HG02870 (cell line): ENCODE measurements around the gene ACIN1.

Experiments
- ATAC-seq: cut with Tn5 transposase; IDR thresholded peaks from one replicate; pipeline ENCODE4 v1.9.1; 2021; ENCODE audit warnings: mild to moderate bottlenecking, moderate library complexity; ENCODE audit not compliant: unreplicated experiment

Gene ACIN1, protein sequence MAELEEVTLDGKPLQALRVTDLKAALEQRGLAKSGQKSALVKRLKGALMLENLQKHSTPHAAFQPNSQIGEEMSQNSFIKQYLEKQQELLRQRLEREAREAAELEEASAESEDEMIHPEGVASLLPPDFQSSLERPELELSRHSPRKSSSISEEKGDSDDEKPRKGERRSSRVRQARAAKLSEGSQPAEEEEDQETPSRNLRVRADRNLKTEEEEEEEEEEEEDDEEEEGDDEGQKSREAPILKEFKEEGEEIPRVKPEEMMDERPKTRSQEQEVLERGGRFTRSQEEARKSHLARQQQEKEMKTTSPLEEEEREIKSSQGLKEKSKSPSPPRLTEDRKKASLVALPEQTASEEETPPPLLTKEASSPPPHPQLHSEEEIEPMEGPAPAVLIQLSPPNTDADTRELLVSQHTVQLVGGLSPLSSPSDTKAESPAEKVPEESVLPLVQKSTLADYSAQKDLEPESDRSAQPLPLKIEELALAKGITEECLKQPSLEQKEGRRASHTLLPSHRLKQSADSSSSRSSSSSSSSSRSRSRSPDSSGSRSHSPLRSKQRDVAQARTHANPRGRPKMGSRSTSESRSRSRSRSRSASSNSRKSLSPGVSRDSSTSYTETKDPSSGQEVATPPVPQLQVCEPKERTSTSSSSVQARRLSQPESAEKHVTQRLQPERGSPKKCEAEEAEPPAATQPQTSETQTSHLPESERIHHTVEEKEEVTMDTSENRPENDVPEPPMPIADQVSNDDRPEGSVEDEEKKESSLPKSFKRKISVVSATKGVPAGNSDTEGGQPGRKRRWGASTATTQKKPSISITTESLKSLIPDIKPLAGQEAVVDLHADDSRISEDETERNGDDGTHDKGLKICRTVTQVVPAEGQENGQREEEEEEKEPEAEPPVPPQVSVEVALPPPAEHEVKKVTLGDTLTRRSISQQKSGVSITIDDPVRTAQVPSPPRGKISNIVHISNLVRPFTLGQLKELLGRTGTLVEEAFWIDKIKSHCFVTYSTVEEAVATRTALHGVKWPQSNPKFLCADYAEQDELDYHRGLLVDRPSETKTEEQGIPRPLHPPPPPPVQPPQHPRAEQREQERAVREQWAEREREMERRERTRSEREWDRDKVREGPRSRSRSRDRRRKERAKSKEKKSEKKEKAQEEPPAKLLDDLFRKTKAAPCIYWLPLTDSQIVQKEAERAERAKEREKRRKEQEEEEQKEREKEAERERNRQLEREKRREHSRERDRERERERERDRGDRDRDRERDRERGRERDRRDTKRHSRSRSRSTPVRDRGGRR

DNA sequence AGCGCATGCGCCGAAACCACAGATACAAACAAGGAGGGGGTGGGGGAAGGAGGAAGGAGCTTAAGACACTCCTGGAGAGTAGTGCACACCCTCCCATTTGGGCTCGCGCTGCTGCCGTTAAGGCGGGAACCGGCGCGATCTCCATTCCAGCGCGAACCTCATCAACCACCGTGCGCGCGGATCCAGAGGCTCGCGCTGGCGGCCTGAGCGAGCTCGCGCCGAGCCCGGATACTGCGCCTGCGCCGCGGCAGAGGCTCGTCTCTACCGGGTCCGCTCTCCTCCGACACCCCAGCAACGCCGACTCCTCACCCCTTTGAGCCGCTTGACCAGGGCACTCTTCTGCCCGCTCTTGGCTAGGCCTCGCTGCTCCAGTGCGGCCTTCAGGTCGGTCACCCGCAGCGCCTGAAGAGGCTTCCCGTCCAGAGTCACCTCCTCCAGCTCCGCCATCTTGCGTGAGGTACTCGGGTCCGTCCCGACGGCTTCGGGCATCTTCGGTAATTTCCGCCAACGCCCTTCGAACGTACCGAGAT lies at the start of gene ACIN1:
Gene ACIN1, minus strand, starts transcription at position 471 of the 530 bp plus-strand sequence. Its CDS starts 24 bp downstream, at position 447.
- ATAC-seq = peak; percentile 29

DNA sequence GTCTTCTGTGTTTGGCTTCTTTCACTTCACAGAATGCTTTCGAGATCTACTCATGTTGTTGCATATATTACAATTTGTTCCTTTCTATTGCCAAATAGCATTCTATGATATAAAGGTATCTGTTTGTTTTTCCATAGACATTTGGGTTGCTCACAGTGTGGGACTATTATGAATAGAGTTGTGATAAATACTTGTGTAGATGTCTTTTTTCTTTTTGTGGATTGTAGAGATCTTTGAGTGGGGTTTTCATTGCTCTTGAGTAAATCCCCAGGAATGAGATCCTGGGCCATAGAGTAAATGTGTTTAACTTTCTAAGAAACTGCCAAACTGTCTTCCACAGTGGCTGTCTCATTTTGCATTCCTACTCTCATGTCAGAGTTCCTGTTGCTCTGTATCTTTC lies 49.0 kb upstream of the ACIN1 start:
- no peak for ATAC-seq

DNA sequence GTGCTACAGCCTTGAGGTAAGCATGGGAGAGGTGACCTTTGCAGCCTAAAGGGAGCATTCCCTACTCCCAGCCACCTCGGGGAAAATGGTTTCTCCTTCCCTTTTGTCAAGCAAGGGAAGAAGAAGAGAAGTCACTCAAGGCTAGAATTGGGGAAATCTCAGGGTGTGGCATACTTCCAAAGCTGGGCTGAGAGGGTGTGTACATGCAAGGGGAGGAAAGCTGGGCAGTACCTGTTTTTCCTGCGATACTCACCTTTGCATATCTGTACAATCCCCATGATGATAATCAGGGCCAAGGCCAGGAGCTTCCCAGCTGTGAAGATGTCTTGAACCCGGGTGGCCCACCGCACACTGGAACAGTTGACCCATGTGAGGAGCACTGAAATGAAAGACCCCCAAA lies 47.9 kb upstream of the ACIN1 start:
- no peak for ATAC-seq

DNA sequence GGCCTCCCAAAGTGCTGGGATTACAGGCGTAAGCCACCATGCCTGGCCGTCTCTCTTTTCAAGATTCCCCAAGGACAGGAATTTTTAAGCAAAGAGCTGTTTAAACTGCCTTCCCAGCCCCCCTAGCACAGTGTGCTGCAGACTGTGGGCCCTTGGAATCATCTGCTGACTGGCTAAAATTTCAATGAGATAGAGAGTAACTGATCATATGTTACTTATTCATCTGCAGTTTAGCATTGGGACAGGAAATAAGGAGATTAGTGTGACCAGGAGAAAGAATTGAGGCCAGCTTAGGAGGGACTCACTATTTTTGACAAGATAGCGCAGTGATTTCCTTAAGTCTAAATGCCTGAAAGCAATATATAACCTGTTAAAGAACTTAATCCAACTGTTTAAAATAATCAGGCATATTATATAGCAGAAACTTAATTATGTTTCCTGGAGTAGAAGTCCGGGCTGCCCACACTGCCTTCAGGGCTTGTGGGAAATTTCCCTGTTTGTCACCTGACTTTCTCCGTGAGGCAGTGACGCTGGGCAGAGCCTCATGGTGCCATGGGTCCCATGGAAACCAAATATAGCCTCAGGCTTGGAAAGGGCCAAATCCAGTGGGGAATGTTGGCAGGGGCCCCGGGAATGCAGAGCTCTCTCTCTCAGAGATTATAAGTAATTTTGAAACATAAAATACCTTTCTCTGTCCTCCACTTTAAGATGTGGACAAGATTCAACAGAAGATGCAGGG lies 46.9 kb upstream of the ACIN1 start:
- no peak for ATAC-seq

DNA sequence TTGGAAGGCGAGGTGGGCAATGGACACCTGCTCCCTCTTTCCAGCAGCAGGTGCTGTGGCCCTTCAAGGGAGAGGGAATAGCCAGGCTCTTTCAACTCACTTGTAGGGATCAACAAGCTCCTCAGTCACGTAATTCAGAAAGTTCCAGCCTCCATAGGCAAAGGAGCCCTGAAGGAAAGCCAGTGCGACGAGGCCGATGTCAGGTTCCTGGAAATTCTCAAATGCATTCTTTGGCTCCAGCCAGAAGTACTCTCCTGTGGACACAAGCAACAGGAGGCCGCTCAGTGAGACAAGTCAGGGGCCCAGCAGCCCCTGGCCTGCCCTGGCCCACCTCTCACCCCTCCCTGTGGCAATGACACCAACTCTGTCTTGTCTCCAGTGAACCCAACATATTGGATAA lies 45.4 kb upstream of the ACIN1 start:
- no peak for ATAC-seq

DNA sequence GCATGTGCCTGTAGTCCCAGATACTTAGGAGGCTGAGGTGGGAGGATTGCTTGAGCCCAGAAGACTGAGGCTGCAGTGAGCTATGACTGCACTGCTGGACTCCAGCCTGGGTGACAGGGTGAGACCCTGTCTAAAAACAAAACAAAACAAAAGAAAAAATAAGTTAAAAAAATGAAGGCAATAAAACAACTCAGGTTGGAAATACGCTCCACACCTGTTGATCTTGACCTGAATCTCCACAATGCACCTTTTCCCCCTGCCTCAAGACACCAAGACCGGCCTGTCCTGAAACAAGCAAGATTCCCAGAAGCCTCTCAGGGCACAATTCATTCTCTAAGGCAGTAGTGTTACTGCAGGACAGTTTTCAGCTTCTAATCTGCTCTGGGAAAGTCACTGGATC lies 44.9 kb upstream of the ACIN1 start:
- ATAC-seq = no peak

DNA sequence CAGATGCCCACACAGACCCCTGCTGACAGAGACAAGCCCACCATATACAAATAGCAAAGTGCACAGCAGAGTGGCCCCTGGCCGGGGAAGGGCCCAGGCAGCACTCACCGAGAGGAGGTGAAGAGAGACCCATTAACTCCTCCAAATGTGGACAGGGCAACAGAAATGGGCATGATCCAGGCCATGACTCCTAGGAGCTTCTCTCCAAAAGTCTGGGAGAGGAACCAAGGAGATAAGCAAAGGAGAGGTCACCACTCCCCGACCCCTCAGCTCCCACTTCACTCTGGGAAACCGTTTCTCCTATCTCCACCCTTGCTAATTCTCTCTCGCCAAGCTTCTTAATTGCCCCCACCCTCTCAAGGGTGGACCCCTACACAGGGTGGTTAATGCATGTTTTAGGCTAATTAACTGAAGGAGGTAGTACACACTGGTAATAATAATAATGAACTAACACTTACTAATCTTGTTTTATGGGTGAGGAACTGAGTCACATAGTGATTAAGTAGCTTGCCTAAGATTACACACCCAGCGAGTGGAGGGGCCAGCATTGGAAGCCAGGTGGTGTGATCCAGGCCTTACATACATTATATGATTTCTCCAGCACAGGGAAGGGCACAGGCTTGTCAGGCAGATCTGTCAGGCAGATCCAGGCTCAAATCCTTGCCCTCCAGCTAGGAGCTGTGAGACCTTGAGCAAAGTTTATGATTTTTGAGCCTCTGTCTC lies 43.0 kb upstream of the ACIN1 start:
- ATAC-seq = no peak

DNA sequence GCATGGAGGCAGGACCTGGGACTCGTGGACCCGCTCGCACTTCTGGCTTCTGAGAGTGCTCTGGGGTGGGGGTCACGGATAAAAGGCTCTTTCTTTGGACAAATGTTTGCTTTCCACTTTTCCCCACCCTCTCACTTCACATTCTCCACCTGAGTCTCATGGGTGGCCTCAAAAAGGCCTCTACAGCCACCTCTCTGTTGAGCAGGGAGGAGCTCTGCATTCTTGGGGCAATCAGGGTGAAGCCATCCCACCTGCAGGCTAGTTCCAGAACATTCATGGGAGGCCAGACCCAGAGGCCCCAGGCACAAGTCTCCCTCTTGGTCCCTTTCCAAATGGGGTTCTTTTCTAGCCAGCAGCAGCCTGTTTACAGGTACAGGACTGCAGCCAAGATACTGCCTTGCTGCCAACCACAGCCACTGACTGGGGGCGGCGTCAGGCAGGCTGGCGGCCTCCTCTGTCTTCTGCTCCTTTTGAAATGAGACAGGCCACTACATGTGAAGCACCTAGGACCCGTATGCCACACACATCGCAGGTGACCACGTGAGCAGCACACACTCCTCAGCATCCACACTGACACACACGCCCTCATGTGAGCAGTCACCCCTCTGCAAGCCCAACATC lies 42.4 kb upstream of the ACIN1 start:
- ATAC-seq = no peak

DNA sequence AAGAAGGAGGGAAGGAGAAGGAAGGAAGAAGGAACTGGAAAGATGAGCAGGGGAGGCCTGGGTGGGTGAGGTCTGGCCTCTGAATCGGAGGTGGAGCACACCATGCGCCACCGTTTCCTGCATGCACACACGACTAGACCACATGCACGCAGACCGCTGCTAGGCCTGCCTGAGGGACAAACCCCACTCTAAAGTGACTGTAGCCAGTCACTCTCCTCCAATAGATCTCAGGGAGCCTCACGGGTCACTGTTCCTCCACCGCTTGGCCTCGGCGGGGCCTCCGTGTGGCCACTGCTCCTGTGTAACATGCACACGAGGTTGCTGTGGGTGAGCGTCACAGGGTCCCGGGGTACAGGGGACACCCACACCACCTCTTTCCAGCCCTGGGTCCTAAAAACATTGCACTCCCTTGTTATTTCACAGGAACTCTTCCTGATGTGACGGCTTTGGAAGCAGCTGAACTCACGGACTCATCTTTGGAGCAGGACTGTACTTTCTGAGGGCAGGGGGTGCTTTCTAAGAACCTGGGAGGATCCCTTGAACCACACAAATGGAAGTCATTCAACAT lies 41.7 kb upstream of the ACIN1 start:
- no peak for ATAC-seq

DNA sequence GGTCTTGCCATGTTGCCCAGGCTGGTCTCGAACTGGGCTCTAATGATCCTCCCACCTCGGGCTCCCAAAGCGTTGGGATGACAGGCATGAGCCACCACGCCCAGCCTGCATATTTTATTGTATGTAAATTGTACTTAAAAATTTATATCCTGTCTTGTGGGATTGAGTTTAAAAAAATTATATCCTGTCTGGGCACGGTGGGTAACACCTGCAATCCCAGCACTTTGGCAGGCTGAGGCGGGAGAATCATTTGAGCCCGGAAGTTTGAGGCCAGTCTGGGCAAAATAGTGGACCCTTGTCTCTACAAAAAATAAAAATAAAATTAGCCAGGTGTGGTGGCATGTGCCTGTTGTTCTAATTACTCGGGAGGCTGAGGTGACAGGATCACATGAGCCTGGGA lies 38.0 kb upstream of the ACIN1 start:
- ATAC-seq = no peak

DNA sequence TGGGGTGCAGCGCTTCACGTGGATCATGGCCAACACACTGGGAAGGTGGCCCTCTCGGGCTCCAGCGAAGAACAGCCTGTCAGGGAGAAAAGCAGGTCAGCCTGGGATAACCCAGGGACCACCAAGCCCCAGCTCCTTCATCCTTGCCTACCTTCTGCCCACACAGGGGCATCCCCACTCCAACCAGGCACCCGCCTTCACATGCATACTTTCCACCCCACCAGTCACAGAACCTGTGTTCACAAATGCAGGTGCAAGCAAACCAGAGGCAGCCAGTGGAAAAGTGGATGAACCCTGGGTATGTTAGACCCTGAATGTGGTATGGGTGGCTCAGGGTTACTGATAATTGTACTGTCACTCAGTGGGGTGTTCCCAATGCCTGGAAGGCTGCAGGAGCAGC lies 36.5 kb upstream of the ACIN1 start:
- ATAC-seq = no peak

DNA sequence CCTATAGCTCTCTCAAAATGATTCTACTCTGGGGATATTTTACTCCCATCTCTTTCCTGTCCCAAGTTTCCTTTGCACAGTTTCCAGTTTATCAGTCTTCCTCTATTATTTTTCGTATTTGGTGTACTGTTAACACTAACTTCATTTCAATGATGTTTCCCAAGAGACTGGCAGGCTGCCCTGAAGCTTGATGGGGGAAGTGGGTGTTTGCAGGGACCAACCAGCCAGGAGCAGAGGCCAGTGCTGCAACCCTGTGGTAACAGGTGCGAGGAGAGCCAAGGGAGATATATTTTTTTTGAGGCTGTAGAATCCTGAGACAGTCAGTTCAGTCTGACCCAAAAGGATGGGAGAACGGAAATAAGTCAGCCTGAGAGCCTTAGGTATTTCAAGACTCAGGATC lies 35.9 kb upstream of the ACIN1 start:
- ATAC-seq = no peak

DNA sequence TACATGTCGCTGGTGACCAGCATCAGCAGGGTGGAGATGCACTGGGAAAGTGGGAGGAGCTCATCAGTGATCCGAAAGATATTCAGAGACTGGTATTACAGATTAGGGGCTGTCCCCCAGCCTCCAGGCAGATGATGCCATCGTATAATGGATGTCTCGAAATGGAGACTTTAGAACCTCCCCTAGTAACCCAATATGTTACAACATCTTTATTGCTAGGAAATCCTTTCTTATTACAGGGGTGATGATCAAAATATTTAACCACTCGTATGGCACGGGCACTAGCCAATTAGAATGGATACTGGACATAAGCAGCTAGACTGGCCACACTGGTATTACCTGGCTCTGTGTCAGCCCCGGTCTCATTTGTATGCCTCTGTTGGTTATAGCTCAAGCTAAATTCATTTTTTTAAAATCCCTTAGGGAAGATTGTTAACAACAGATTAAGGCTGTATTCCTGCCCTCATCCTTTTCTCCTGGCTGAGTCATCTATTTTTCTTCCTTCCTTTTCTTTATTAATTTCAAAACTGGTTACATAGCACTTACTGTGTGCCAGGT lies 34.9 kb upstream of the ACIN1 start:
- no peak for ATAC-seq

DNA sequence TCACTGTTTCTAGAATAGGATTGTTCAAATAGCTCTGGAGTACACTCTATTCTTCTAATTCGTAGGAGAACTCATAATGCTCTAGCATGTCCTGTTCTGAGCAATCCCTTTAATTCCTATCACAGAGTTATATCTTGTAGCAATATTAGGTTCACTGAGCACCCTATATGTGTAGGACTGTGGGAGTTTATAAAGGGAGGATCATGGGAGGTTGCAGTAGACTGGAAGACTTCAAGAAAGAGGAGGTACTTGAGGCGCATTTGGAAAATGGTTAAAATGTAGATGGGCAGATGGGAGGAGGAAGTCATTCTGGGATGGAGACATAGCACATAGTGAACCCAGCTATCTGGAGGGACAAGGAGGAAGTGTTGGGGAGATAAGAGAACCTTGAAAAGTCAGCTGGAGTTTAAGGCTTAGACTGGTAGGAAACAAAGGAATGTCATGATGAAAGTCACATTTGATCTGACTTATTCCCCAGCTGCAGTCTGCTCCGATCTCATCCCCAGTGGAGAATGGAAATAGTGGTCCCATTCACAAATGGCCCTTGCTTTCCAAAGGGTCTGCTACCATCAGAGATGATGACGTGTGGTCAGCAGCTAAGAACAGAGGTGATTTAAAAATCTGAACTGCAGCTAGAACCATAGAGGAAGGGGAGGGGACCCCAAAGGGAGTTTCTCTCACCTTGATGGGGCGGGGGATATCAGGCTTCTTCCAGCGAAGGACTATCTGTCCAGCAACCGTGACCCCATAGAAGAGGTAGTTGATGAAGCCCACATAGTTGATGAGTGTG lies 34.2 kb upstream of the ACIN1 start:
- no peak for ATAC-seq

DNA sequence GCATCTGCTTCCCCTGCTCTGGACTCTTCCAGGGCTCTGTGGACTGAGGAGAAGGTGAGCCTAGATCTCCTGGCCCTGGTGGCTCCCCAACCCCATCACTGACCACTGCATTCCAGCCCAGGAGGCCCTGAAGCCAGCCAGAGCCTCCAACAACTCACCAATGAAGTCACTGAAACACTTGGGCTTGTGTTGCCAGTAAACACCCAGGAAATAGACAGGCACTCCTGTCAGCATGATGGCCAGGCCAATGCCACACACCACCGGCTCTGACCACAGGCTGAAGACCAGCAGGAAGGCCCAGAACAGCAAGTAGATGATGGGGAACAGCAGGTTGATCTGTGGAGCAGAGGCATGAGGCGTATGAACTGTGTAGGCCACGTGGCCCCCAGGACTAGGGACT lies 32.9 kb upstream of the ACIN1 start:
- ATAC-seq = no peak

DNA sequence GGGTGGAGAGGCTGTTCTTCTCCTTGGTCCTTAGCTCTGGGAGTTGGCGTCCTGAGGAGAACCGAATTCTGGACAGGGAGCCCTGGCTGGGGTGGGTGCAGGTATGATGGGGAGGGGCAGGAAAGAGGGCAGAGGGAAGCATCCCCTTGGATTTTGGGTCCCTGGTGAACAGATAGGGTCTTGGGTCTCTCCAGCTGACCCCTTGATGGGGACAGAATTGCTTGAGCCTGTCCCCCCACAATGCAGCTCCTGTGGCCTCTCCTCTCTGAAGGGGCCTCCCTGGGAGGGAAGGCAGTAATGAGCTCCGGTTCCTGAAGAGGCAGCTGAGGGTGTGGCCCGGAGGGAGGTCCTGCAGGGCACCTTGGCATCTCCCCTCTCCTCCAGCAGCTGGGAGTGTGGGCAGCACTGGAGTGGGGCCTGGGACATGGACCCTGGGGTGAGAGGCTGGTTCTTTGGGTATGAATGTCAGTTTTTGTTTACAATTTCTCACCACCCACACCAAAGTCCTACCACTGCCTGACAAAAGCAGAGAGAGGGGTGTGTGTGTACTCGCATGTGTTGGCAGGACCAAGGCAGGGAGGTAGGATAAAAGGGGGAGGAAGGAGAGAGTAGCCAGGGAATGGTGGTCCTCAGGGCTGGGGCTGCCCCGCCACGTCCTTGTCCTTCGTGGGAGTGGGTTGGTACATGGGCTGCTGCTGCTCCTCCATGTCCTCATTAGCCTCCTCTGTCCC lies 31.8 kb upstream of the ACIN1 start:
- ATAC-seq = no peak

DNA sequence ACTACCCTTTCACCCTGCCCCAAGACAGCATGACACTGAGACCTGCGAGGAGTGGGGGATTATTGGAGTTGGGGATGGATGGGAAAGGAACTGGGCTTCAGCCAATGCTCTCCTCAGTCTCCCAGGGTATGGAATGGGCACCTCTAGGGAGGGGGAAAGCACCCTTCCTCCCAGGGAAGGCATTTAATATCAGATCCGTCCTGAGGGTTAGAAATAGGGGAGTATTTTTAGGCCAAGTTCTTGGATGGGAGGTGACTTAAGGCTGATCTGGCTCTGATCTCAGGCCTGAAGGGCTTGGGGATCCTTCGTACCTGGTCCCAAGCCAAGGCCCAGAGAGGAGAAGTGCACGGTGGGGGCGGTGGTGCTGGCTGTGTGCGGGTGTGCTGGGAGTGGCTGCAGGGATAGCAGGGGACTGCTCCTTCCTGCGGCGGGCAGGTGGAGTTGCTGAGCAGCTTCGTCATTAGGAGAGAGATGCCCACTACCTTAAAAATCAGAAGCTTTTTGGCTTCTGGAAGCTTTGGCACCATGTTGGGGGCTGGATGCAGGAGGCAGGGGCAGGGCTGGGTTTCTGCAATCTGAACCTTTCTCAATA lies 31.1 kb upstream of the ACIN1 start:
- ATAC-seq = no peak
